BLaER1 treated with 17β-estradiol and CSF1 and Interleukin-3, amounts not matched to agents 10 nM and 100 nM (cell line): ENCODE measurements around the gene GNG7.

ENCODE experiments used
- H3K27ac ChIP-seq, 11 experiments: shearing (Covaris generic); formaldehyde crosslinking; 2 replicates each; pipeline ENCODE4 v1.8.1; 2022
- H3K27me3 ChIP-seq, 11 experiments: shearing (Covaris generic); formaldehyde crosslinking; 2 replicates each; pipeline ENCODE4 v1.8.1; 2022
- H3K36me3 ChIP-seq, 11 experiments: shearing (Covaris generic); formaldehyde crosslinking; 2 replicates each; pipeline ENCODE4 v1.8.1; 2022
- H3K4me1 ChIP-seq, 10 experiments: shearing (Covaris generic); formaldehyde crosslinking; 2 replicates each; pipeline ENCODE4 v1.8.1; 2022
- H3K4me2 ChIP-seq, 11 experiments: shearing (Covaris generic); formaldehyde crosslinking; 2 replicates each; pipeline ENCODE4 v1.8.1; 2022
- H3K4me3 ChIP-seq, 10 experiments: shearing (Covaris generic); formaldehyde crosslinking; 2 replicates each; pipeline ENCODE4 v1.8.1; 2022
- H3K9ac ChIP-seq, 11 experiments: shearing (Covaris generic); formaldehyde crosslinking; 2 replicates each; pipeline ENCODE4 v1.8.1; 2022
- H3K9me3 ChIP-seq, 11 experiments: shearing (Covaris generic); formaldehyde crosslinking; replicated peaks in 1 of 11; 2 replicates each; pipeline ENCODE4 v1.8.1; 2022
- H4K20me1 ChIP-seq, 11 experiments: shearing (Covaris generic); formaldehyde crosslinking; 2 replicates each; pipeline ENCODE4 v1.8.1; 2022
- Cebpa-rat ChIP-seq, 11 experiments: shearing (Covaris generic); IDR thresholded peaks; 2 replicates each; pipeline ENCODE4 v1.8.1; 2022

The GNG7 gene

GRCh38 chr19:2729943-2730818 lies 27.7 kb upstream of the GNG7 start:
- peaks cover 15 to 48% (median 35%) of the 10 kb centered on the region in 11 experiments for H3K36me3 ChIP-seq

GRCh38 chr19:2728783-2729387 lies 26.4 kb upstream of the GNG7 start:
- TF ChIP-seq Cebpa-rat (IDR thresholded peaks at IDR 0.05), result no peak
- peak overlapping the region in 1 of 11 experiments; percentile 34; a peak in 1 of 22 replicates for H3K9ac ChIP-seq
- no peak overlapping the region for H3K4me3 ChIP-seq
- no peak overlapping the region for H3K27ac ChIP-seq
- H3K36me3 ChIP-seq, result peaks cover 8 to 35% (median 25%) of the 10 kb centered on the region in 11 experiments
- H3K4me1 ChIP-seq, result peaks cover 12 to 87% (median 70%) of the 10 kb centered on the region in 10 experiments
- peaks cover 0 to 25% (median 0%) of the 10 kb centered on the region in 11 experiments; a peak in 8 of 22 replicates for H3K27me3 ChIP-seq
- H3K4me2 ChIP-seq, result peak overlapping the region in 9 of 11 experiments; percentile 15 to 93 (median 85); a peak in 17 of 22 replicates
- no peaks in the 10 kb centered on the region for H3K9me3 ChIP-seq
- peaks cover 0 to 77% (median 41%) of the 10 kb centered on the region in 11 experiments; a peak in 19 of 22 replicates for H4K20me1 ChIP-seq

More at GRCh38 chr19:2729943-2730818, 27.7 kb upstream of the GNG7 start:
- Histone ChIP-seq H3K27ac (no peak overlapping the region), H3K27me3 (peaks cover 0 to 25% (median 0%) of the 10 kb centered on the region in 11 experiments; a peak in 8 of 22 replicates), H3K4me2 (peak overlapping the region in 4 of 11 experiments; percentile 82 to 93 (median 89); a peak in 5 of 22 replicates), H4K20me1 (peaks cover 0 to 90% (median 54%) of the 10 kb centered on the region in 11 experiments; a peak in 21 of 22 replicates), H3K4me3 (no peak overlapping the region), H3K9me3 (no peaks in the 10 kb centered on the region), H3K4me1 (peaks cover 10 to 92% (median 75%) of the 10 kb centered on the region in 10 experiments), H3K9ac (no peak overlapping the region)
- TF ChIP-seq Cebpa-rat (IDR thresholded peaks at IDR 0.05), result no peak

DNA sequence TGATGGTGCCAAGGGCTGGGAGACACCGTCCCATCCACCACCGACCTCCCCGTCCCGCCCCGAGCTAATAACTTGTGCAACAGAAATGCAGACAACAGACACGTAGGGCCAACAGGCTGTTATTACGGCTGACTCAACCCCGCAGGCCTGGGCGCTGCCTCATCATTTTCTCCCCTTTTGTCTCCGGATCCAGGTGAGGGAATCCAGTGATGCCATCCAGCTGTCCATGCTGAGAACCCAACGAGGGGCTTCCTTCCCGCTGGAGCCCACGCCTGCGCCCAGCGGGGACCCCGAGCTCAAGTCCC lies 25.1 kb upstream of the GNG7 start:
- peaks cover 0 to 22% (median 13%) of the 10 kb centered on the region in 11 experiments; a peak in 19 of 22 replicates for H3K36me3 ChIP-seq
- H3K4me2 ChIP-seq, result peak overlapping the region in 8 of 11 experiments; percentile 76 to 93 (median 86); a peak in 16 of 22 replicates
- 0 out of 22 replicates have a peak overlapping the region, but pooled peaks of 2 of the 11 experiments have one; percentile 5 to 26 for H3K27ac ChIP-seq
- peaks cover 25 to 95% (median 82%) of the 10 kb centered on the region in 10 experiments for H3K4me1 ChIP-seq
- peak overlapping the region in 4 of 11 experiments; percentile 33 to 57 (median 55); a peak in 3 of 22 replicates for H3K9ac ChIP-seq
- H3K4me3 ChIP-seq, result no peak overlapping the region
- H4K20me1 ChIP-seq, result peaks cover 0 to 64% (median 29%) of the 10 kb centered on the region in 11 experiments; a peak in 16 of 22 replicates
- H3K27me3 ChIP-seq, result peaks cover 0 to 25% (median 0%) of the 10 kb centered on the region in 11 experiments; a peak in 8 of 22 replicates
- TF ChIP-seq Cebpa-rat (IDR thresholded peaks at IDR 0.05), result no peak
- H3K9me3 ChIP-seq, result no peaks in the 10 kb centered on the region

- H3K36me3 ChIP-seq, result peaks cover 0 to 17% (median 8%) of the 10 kb centered on the region in 11 experiments; a peak in 16 of 22 replicates
- peak overlapping the region in 8 of 11 experiments; percentile 8 to 57 (median 39); a peak in 10 of 22 replicates for H3K9ac ChIP-seq
- H4K20me1 ChIP-seq, result peaks cover 0 to 59% (median 24%) of the 10 kb centered on the region in 11 experiments; a peak in 16 of 22 replicates
- peaks cover 30 to 96% (median 87%) of the 10 kb centered on the region in 10 experiments for H3K4me1 ChIP-seq
- H3K4me3 ChIP-seq, result peak overlapping the region in 2 of 10 experiments; percentile 5 to 12; a peak in 2 of 20 replicates
- no peaks in the 10 kb centered on the region for H3K9me3 ChIP-seq
- no peak for TF ChIP-seq Cebpa-rat (IDR thresholded peaks at IDR 0.05)
- H3K4me2 ChIP-seq, result peak overlapping the region; percentile 75 to 93 (median 85)
- H3K27me3 ChIP-seq, result peaks cover 0 to 25% (median 0%) of the 10 kb centered on the region in 11 experiments; a peak in 9 of 22 replicates
- peak overlapping the region in 2 of 11 experiments; percentile 5 to 26; a peak in 1 of 22 replicates for H3K27ac ChIP-seq
Measured at GRCh38 chr19:2726904-2727639, 24.6 kb upstream of the GNG7 start.

DNA sequence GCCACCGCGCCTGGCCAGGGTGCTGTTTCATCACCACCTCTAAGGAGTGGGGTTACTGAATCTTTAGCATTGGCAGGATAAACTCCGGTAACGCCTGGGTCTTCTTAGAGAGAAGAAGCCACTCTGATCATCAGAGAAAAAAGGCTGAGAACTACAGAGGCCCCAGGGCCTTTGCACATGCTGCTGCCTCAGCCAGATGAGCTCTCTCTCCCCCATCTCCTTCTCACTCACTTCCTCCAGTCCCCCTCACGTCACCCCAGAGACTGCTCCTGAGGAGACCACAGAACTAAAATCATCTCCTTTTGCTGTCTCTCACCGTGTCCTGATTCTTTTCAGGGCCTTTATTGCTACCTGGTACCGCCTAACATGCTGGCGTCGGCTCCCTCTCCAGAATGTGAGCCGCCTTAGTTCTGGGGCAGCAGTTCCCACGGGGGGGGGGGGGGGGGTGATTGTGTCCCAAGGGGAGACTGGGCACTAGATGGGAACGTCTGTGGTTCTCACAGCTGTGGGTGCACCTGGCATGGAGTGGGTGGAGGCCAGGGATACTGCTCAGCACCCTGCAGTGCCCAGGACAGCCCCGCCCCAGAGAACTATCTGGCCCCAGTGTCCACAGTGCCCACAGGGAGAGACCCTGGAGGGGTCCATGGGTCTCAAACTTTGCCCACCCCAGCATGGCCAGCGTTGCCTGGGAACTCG lies 23.8 kb upstream of the GNG7 start:
- Histone ChIP-seq H3K9ac (peak overlapping the region in 8 of 11 experiments; percentile 8 to 57 (median 39); a peak in 10 of 22 replicates), H3K9me3 (no peaks in the 10 kb centered on the region), H3K27ac (0 out of 22 replicates have a peak overlapping the region, but pooled peaks of 2 of the 11 experiments have one; percentile 5 to 26), H3K27me3 (peaks cover 0 to 25% (median 0%) of the 10 kb centered on the region in 11 experiments; a peak in 9 of 22 replicates), H3K4me3 (peak overlapping the region in 2 of 10 experiments; percentile 5 to 12; a peak in 2 of 20 replicates), H3K36me3 (peaks cover 0 to 9% (median 0%) of the 10 kb centered on the region in 11 experiments; a peak in 8 of 22 replicates), H3K4me1 (peaks cover 37 to 96% (median 91%) of the 10 kb centered on the region in 10 experiments), H4K20me1 (peaks cover 0 to 51% (median 18%) of the 10 kb centered on the region in 11 experiments; a peak in 16 of 22 replicates), H3K4me2 (peak overlapping the region; percentile 75 to 93 (median 85))
- no peak for TF ChIP-seq Cebpa-rat (IDR thresholded peaks at IDR 0.05)

- peaks cover 46 to 89% (median 85%) of the 10 kb centered on the region in 10 experiments for H3K4me1 ChIP-seq
- peaks cover 0 to 25% (median 0%) of the 10 kb centered on the region in 11 experiments; a peak in 9 of 22 replicates for H3K27me3 ChIP-seq
- H3K9me3 ChIP-seq, result no peaks in the 10 kb centered on the region
- H4K20me1 ChIP-seq, result peaks cover 0 to 38% (median 16%) of the 10 kb centered on the region in 11 experiments; a peak in 15 of 22 replicates
- no peak overlapping the region for H3K4me3 ChIP-seq
- no peak overlapping the region for H3K9ac ChIP-seq
- no peak for TF ChIP-seq Cebpa-rat (IDR thresholded peaks at IDR 0.05)
- H3K36me3 ChIP-seq, result no peaks in the 10 kb centered on the region
- peak overlapping the region; percentile 92 to 99 (median 98); a peak in 20 of 22 replicates for H3K4me2 ChIP-seq
- H3K27ac ChIP-seq, result no peak overlapping the region
Measured at GRCh38 chr19:2724148-2724557, 21.7 kb upstream of the GNG7 start.

DNA sequence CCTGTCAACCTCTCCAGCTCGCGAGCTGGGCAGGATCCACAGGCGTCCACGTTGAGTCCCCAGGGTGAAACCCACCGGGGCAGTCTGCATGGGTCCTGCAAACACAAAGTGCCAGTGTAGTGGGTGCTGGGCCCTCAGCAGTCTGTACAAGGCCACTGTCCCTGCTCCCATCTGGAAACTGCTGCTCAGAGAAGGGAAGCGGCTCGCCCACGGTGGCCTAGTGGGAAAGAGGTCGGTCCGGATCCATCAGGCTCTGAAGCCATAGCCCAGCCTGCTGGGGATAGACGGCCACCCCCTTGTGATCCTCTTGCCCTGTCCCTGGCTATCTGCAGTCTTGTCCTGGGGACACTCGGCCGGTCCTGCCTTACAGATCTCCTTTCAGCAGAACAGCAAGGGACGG lies 21.3 kb upstream of the GNG7 start:
- Histone ChIP-seq H4K20me1 (peaks cover 0 to 39% (median 16%) of the 10 kb centered on the region in 11 experiments; a peak in 16 of 22 replicates), H3K27ac (peak overlapping the region in 4 of 11 experiments; percentile 38 to 58 (median 51); a peak in 4 of 22 replicates), H3K4me2 (peak overlapping the region; percentile 92 to 99 (median 98)), H3K9ac (peak overlapping the region in 4 of 11 experiments; percentile 23 to 59 (median 52); a peak in 5 of 22 replicates), H3K27me3 (peaks cover 0 to 25% (median 0%) of the 10 kb centered on the region in 11 experiments; a peak in 9 of 22 replicates), H3K4me3 (no peak overlapping the region), H3K9me3 (no peaks in the 10 kb centered on the region), H3K36me3 (peaks cover 0 to 4% (median 0%) of the 10 kb centered on the region in 11 experiments; a peak in 1 of 22 replicates), H3K4me1 (peaks cover 46 to 88% (median 85%) of the 10 kb centered on the region in 10 experiments)
- TF ChIP-seq Cebpa-rat (IDR thresholded peaks at IDR 0.05), result no peak
